CD4-positive, alpha-beta T cell treated with Interleukin-12 subunit alpha and Interleukin-12 subunit beta, for 1 hour (primary cell): Measurements from ENCODE around the gene MEGF9.

ENCODE experiments used
- DNase-seq: peaks from one replicate; pipeline ENCODE4 v3.0.0-alpha.2; 2020

MEGF9 gene

GRCh38 chr9:120702075-120702474, 12.2 kb downstream of the MEGF9 start:
- no peak for DNase-seq

GRCh38 chr9:120701248-120701647, 13.0 kb downstream of the MEGF9 start:
- no peak for DNase-seq

- no peak for DNase-seq
Observed at GRCh38 chr9:120698766-120699165, 15.5 kb downstream of the MEGF9 start.

- DNase-seq = no peak
Observed at GRCh38 chr9:120697448-120697847, 16.8 kb downstream of the MEGF9 start.

GRCh38 chr9:120696551-120697230, 17.6 kb downstream of the MEGF9 start:
- no peak for DNase-seq

GRCh38 chr9:120694559-120694958, 19.7 kb downstream of the MEGF9 start:
- no peak for DNase-seq

GRCh38 chr9:120693700-120694008, 20.6 kb downstream of the MEGF9 start:
- DNase-seq = no peak

GRCh38 chr9:120692901-120693699, 21.2 kb downstream of the MEGF9 start:
- no peak for DNase-seq

GRCh38 chr9:120690372-120690771, 23.9 kb downstream of the MEGF9 start:
- DNase-seq = no peak

GRCh38 chr9:120689860-120690259, 24.4 kb downstream of the MEGF9 start:
- no peak for DNase-seq

- no peak for DNase-seq
Observed at GRCh38 chr9:120688758-120689157, 25.5 kb downstream of the MEGF9 start.

- DNase-seq = no peak
Observed at GRCh38 chr9:120683150-120683549, 31.1 kb downstream of the MEGF9 start.

GRCh38 chr9:120681121-120681520, 33.1 kb downstream of the MEGF9 start:
- no peak for DNase-seq

GRCh38 chr9:120680579-120680978, 33.7 kb downstream of the MEGF9 start:
- no peak for DNase-seq

GRCh38 chr9:120680161-120680560, 34.1 kb downstream of the MEGF9 start:
- DNase-seq = no peak

GRCh38 chr9:120677965-120678364, 36.3 kb downstream of the MEGF9 start:
- no peak for DNase-seq

- no peak for DNase-seq
Observed at GRCh38 chr9:120676767-120677402, 37.4 kb downstream of the MEGF9 start.

GRCh38 chr9:120668399-120668798, 45.9 kb downstream of the MEGF9 start:
- no peak for DNase-seq

GRCh38 chr9:120663950-120664349, 50.3 kb downstream of the MEGF9 start:
- no peak for DNase-seq

GRCh38 chr9:120663380-120663779, 50.9 kb downstream of the MEGF9 start:
- DNase-seq = no peak

GRCh38 chr9:120662513-120662912, 51.8 kb downstream of the MEGF9 start:
- DNase-seq = no peak

- DNase-seq = no peak
Observed at GRCh38 chr9:120659676-120660075, 54.6 kb downstream of the MEGF9 start.

GRCh38 chr9:120659209-120659608, 55.1 kb downstream of the MEGF9 start:
- no peak for DNase-seq

GRCh38 chr9:120655005-120655622, 59.2 kb downstream of the MEGF9 start:
- DNase-seq = no peak
